Activated T-helper 2 cell treated with anti-CD3 and anti-CD28 coated beads, Interferon-gamma antibody, Interleukin-2, Interleukin-4, amounts not matched to agents 10 μg/mL and 5 μg/mL and 100 μg/mL, durations not matched to agents 14 hours and 24 hours and 36 hours (primary cell): Measurements from ENCODE around the gene POU2AF1. TPM values are rescaled to one million over a fixed set of nuclear protein-coding genes. Genes with fewer than 3 reads are reported as not detected.

ENCODE experiments used
- DNase-seq: peaks from one replicate; pipeline ENCODE4 v3.0.0; 2021; ENCODE audit warnings: low spot score
- H3K27ac Mint-ChIP-seq: one replicate; pipeline ENCODE4 v1.8.0; 2021; ENCODE audit warnings: mixed read lengths
- H3K27me3 Mint-ChIP-seq: one replicate; pipeline ENCODE4 v1.8.0; 2021; ENCODE audit warnings: low read depth, mixed read lengths
- H3K36me3 Mint-ChIP-seq: one replicate; pipeline ENCODE4 v1.8.0; 2021; ENCODE audit warnings: low read depth, mixed read lengths
- H3K4me1 Mint-ChIP-seq: one replicate; pipeline ENCODE4 v1.8.0; 2021; ENCODE audit warnings: low read depth, mixed read lengths
- H3K4me3 Mint-ChIP-seq: one replicate; pipeline ENCODE4 v1.8.0; 2021; ENCODE audit warnings: low read depth, mild to moderate bottlenecking, moderate library complexity, mixed read lengths
- H3K9me3 Mint-ChIP-seq: one replicate; pipeline ENCODE4 v1.8.0; 2021; ENCODE audit warnings: mixed read lengths
- intact Hi-C: fragments of 100-400 bp; cut with micrococcal nuclease; formaldehyde crosslinking; loops from one replicate; pipeline ENCODE4 v1.15.1; 2023
- total RNA-seq: library from RNA; stranded (reverse); gene quantifications from 2 replicates; pipeline ENCODE4 v1.2.3, GENCODE V29; 2022

Gene POU2AF1
- total RNA-seq, 1 donor from 2014 or later, result 35.2 TPM

DNA sequence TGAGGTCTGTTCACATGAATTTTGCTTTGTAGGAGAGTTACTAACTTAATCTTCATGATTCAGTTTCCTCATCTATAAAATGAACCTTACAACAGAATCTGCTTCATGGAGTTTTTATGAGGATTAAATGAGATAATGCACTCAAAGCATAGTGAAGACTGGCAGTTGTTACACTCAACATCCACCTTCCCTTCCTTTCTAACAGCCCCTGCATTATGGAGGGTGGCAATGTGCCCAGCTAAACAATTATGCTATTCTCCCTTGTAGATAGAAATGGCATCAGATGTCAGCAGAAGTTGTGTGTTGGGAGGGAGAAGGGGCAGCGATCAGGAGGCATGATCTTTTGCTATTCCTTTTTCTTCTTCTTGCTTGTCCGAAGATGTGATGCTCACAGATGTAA, 6.5 kb downstream of the POU2AF1 start:
- DNase-seq, result no peak
- peaks cover 39% of the 10 kb centered on the region for H3K36me3 Mint-ChIP-seq
- peak overlapping the region; percentile 89 for H3K27ac Mint-ChIP-seq
- no peak overlapping the region for H3K4me3 Mint-ChIP-seq
- H3K9me3 Mint-ChIP-seq, result no peaks in the 10 kb centered on the region
- H3K27me3 Mint-ChIP-seq, result no peaks in the 10 kb centered on the region
- intact Hi-C loops, result loop anchor here (10.0 kb wide), 3 partner anchors 392 to 1388 kb away; partner anchors contain the start of gene PPP2R1B
- peaks cover 64% of the 10 kb centered on the region for H3K4me1 Mint-ChIP-seq

GRCh38 chr11:111370902-111371578, 8.0 kb downstream of the POU2AF1 start:
- H3K27ac Mint-ChIP-seq, result peak overlapping the region; percentile 89
- H3K27me3 Mint-ChIP-seq, result no peaks in the 10 kb centered on the region
- no peak for DNase-seq
- H3K9me3 Mint-ChIP-seq, result no peaks in the 10 kb centered on the region
- H3K36me3 Mint-ChIP-seq, result peaks cover 40% of the 10 kb centered on the region
- peaks cover 57% of the 10 kb centered on the region for H3K4me1 Mint-ChIP-seq
- H3K4me3 Mint-ChIP-seq, result peak overlapping the region; percentile 14
- intact Hi-C loops, result loop anchor here (1.0 to 10.0 kb wide), 5 partner anchors 8 to 1386 kb away; partner anchors contain the start of genes POU2AF1 and PPP2R1B

DNA sequence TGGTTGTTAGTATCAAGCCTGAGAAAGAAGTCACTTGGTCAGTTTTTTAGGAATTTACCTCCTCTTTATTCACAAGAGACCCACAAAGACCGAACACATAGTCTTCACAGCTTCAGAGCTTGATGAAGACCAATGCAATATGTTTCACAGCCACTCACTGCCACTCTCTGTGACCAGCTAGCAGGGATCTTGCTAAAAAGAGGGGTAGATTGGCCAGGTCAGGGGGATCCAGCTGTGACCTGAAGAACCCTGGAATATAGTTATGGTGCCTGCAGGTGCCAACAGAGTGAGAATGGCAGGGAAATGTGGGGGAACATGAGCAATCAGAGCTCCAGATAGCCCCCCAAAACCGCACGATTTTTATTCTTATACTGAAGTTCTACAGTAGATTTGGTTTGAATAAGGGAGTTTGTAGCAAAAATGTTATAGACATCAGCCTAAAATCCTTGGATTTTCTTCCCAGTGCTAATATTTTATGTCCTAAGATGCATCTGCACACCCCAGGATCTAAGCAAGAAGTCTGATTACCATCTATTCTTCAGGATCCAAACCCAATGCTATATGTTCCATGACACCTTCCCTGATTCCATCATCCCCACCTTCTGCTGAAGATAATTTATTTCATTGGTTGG, 8.7 kb downstream of the POU2AF1 start:
- H3K27me3 Mint-ChIP-seq, result no peaks in the 10 kb centered on the region
- peak overlapping the region; percentile 89 for H3K27ac Mint-ChIP-seq
- intact Hi-C loops, result loop anchor here (10.0 kb wide), 3 partner anchors 394 to 1386 kb away; partner anchors contain the start of gene PPP2R1B
- H3K9me3 Mint-ChIP-seq, result no peaks in the 10 kb centered on the region
- no peak overlapping the region for H3K4me3 Mint-ChIP-seq
- H3K36me3 Mint-ChIP-seq, result peaks cover 42% of the 10 kb centered on the region
- no peak for DNase-seq
- peaks cover 54% of the 10 kb centered on the region for H3K4me1 Mint-ChIP-seq

GRCh38 chr11:111368285-111368560, 10.9 kb downstream of the POU2AF1 start:
- intact Hi-C loops, result no loop called here
- no peaks in the 10 kb centered on the region for H3K9me3 Mint-ChIP-seq
- no peaks in the 10 kb centered on the region for H3K27me3 Mint-ChIP-seq
- no peak for DNase-seq
- peaks cover 42% of the 10 kb centered on the region for H3K36me3 Mint-ChIP-seq
- H3K27ac Mint-ChIP-seq, result no peak overlapping the region
- H3K4me3 Mint-ChIP-seq, result no peak overlapping the region
- peaks cover 43% of the 10 kb centered on the region for H3K4me1 Mint-ChIP-seq

DNA sequence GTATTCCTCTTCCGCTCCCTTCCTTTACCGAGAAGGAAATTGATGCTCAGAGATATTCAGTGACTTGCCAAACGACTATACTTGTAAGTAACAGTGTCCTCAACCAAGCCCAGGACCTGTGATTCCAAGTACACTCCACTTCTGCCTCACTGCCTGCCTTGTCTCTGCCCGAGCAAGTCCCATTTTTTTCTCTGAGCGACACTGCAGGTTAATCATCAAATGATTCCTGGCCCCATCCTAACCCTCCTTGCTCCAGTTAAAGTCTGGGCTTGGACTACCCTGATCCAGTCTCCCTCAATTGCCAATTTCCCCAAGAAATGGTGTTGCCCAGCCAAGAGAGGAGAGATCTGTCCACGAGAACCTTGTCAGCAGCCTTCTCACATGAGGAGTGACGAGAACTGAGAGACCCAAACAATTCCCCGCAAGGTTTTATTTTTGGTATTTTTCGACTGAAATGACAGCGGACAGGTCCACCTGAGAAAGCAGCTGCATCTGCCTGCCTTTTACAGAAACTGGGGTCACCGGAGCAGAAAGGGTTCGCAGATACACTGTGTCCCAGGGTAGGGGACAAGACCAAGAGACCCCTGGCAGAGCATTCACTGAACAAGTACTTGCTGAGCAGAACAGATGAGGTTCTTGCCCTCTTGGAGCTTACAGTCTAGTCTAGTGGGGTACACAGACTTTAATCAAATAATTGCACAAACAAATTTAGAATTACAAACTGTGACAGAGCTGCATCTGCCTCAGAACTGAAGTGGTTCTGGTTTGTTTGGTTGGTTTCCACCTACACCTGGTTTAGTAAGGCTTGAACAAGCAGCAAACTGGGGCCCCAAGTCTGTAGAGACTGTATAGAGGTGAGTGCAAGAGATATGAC, 11.4 kb downstream of the POU2AF1 start:
- Mint-ChIP-seq H3K4me3 (no peak overlapping the region), H3K4me1 (peaks cover 37% of the 10 kb centered on the region), H3K9me3 (no peaks in the 10 kb centered on the region), H3K36me3 (peaks cover 37% of the 10 kb centered on the region), H3K27ac (peak overlapping the region; percentile 23), H3K27me3 (no peaks in the 10 kb centered on the region)
- DNase-seq, result no peak
- intact Hi-C loops, result no loop called here

DNA sequence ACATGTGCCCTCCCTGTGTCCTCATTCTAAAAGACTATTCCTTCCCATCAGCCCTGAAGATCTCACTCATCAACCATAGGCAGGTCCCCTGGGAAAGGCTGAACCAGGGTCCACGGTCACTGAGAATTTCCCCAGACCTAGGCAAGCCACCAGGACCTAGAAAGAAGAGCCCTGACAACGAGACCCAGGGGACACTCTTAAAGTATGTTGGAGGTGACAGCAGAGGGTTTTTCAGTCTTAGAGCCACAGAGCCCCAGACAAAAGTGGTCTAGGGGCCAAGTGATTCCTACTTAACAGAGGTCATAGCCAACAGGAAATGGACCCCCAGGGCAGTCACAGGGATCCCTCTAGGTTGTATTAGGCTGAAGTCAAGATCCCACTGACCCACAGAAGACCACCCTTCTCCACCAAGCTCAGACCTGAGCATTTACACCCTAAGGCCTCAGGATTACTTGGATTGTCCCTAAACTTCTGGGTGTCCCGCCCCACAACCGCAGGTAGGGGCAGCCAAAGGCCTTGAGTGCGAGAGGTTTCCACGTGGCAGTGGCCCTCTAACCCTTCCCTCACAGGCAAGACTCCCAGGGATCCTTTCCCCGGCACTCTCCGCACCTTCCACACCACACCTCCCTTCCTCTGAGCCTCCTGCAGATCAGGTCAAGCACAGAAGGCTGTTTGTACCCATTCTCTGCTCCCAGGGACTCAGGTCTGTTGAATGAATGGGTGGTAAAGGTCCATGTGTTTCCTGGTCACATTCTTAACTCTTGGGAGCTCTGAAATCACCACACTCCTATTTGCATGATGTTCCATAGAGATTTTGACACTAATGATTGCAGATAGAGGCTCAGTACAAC, 12.3 kb downstream of the POU2AF1 start:
- intact Hi-C loops, result no loop called here
- Mint-ChIP-seq H3K27ac (peak overlapping the region; percentile 77), H3K36me3 (peaks cover 40% of the 10 kb centered on the region), H3K9me3 (no peaks in the 10 kb centered on the region), H3K27me3 (no peaks in the 10 kb centered on the region), H3K4me1 (peaks cover 33% of the 10 kb centered on the region), H3K4me3 (no peak overlapping the region)
- DNase-seq, result no peak

GRCh38 chr11:111365722-111366559, 13.1 kb downstream of the POU2AF1 start:
- intact Hi-C loops, result no loop called here
- Mint-ChIP-seq H3K4me1 (peaks cover 30% of the 10 kb centered on the region), H3K27ac (peak overlapping the region; percentile 77), H3K36me3 (peaks cover 42% of the 10 kb centered on the region), H3K4me3 (no peak overlapping the region), H3K27me3 (no peaks in the 10 kb centered on the region), H3K9me3 (no peaks in the 10 kb centered on the region)
- DNase-seq, result no peak

DNA sequence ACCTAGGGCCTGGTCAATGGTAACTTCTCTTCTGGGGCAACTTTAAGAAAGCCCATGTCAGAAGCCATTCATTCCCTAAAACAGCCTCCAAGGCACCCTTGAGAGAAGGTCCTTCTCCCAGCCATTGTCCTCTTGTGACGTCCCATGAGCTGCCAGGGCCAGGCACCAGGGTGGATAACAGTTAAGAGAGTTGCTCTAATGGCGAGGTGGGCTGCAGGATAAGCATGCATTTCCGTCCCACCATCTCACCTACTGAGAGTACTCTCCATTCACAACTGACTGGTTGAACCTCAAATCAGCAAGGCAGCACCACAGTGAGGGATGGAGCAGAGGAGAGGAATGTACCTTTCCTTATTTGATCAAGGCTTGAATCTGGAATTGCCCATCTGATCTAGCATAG, 14.6 kb downstream of the POU2AF1 start:
- peaks cover 23% of the 10 kb centered on the region for H3K4me1 Mint-ChIP-seq
- intact Hi-C loops, result no loop called here
- DNase-seq, result no peak
- no peaks in the 10 kb centered on the region for H3K27me3 Mint-ChIP-seq
- H3K27ac Mint-ChIP-seq, result no peak overlapping the region
- H3K36me3 Mint-ChIP-seq, result peaks cover 32% of the 10 kb centered on the region
- no peaks in the 10 kb centered on the region for H3K9me3 Mint-ChIP-seq
- H3K4me3 Mint-ChIP-seq, result no peak overlapping the region

DNA sequence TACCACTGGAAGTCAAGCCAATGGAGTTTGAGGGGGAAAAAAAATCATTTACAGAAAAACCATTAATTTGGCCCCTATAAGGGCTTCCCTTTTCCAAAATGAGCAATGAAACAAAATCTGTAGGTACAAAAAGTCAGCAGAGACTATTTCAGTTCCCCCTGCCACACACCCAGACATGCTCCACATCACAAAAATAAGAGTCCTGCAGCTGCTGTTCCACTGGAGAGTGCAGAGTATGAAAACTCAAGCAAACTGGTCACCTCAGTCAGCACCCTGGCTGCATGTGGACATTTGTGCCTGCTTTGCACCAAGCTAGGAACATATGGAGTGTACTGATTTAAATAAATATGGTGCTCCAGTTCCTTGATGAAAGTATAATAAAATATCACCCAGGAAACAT, 15.1 kb downstream of the POU2AF1 start:
- no peak overlapping the region for H3K27ac Mint-ChIP-seq
- DNase-seq, result no peak
- peaks cover 23% of the 10 kb centered on the region for H3K4me1 Mint-ChIP-seq
- no peaks in the 10 kb centered on the region for H3K27me3 Mint-ChIP-seq
- no peak overlapping the region for H3K4me3 Mint-ChIP-seq
- H3K9me3 Mint-ChIP-seq, result no peaks in the 10 kb centered on the region
- intact Hi-C loops, result no loop called here
- peaks cover 30% of the 10 kb centered on the region for H3K36me3 Mint-ChIP-seq

DNA sequence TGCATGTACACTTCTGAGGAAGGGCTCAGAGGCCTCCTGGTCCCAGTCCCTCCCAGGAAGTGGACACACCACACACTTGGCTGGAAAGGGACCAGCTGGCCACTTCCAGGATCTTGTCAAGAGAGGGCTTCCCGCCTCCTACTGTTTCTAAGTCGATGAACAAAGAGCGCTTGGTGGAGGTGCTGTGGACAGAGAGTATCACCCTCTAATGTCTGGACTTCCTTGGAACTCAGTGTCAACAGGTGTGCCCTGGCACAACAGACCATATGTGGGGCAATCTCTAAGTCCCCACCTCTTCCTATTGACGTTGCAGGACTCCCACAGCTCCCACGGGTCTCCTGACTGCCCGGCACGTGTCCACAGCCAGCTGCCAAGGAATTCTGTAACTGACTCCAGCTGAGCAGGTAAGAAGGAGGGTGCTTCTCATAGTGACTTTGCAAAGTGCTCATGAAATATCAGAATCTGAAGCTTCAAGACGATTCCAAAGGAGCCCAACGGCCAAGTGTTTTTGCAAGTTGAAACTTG, 16.1 kb downstream of the POU2AF1 start:
- Mint-ChIP-seq H3K36me3 (peaks cover 30% of the 10 kb centered on the region), H3K27ac (no peak overlapping the region), H3K4me1 (peaks cover 20% of the 10 kb centered on the region), H3K27me3 (no peaks in the 10 kb centered on the region), H3K9me3 (no peaks in the 10 kb centered on the region), H3K4me3 (no peak overlapping the region)
- intact Hi-C loops, result no loop called here
- no peak for DNase-seq

- H3K27me3 Mint-ChIP-seq, result no peaks in the 10 kb centered on the region
These were observed 17.2 kb downstream of the POU2AF1 start for GRCh38 chr11:111361874-111362273.

More at GRCh38 chr11:111361874-111362273, 17.2 kb downstream of the POU2AF1 start:
- DNase-seq, result no peak
- peaks cover 16% of the 10 kb centered on the region for H3K4me1 Mint-ChIP-seq
- intact Hi-C loops, result no loop called here
- H3K4me3 Mint-ChIP-seq, result no peak overlapping the region
- no peaks in the 10 kb centered on the region for H3K9me3 Mint-ChIP-seq
- peaks cover 25% of the 10 kb centered on the region for H3K36me3 Mint-ChIP-seq
- H3K27ac Mint-ChIP-seq, result no peak overlapping the region
